G401.6 (cell line): ENCODE data around the gene PHETA1.

ENCODE experiments used
- FAIRE-seq: peaks from 2 replicates; lab custom pipeline; 2012; peaks lifted over from hg19 to GRCh38; lab: Jason Lieb, UNC

Gene PHETA1

GRCh38 chr12:111368788-111369495 is at the start of gene PHETA1:
TSS of gene PHETA1 (minus strand) at chr12:111369095. CDS start at chr12:111363427, 5,668 bp downstream.
- peak; percentile 72 for FAIRE-seq

- FAIRE-seq: no peak
Observed at GRCh38 chr12:111418594-111418880, 49.6 kb upstream of the PHETA1 start.

- no peak for FAIRE-seq
Observed at GRCh38 chr12:111417784-111418593, 49.1 kb upstream of the PHETA1 start.

- FAIRE-seq: no peak
Observed at GRCh38 chr12:111417290-111417689, 48.4 kb upstream of the PHETA1 start.

- no peak for FAIRE-seq
Observed at GRCh38 chr12:111414711-111415252, 45.9 kb upstream of the PHETA1 start.

- no peak for FAIRE-seq
Observed at GRCh38 chr12:111413442-111414086, 44.7 kb upstream of the PHETA1 start.

- FAIRE-seq: no peak
Observed at GRCh38 chr12:111412830-111413441, 44.0 kb upstream of the PHETA1 start.

- no peak for FAIRE-seq
Observed at GRCh38 chr12:111412007-111412829, 43.3 kb upstream of the PHETA1 start.

GRCh38 chr12:111411185-111411764 is 42.4 kb upstream of the PHETA1 start:
- no peak for FAIRE-seq

GRCh38 chr12:111410431-111411184 is 41.7 kb upstream of the PHETA1 start:
- FAIRE-seq: no peak

GRCh38 chr12:111409780-111410430 is 41.0 kb upstream of the PHETA1 start:
- no peak for FAIRE-seq

- FAIRE-seq: no peak
Observed at GRCh38 chr12:111409403-111409779, 40.5 kb upstream of the PHETA1 start.

- FAIRE-seq: no peak
Observed at GRCh38 chr12:111408686-111409402, 39.9 kb upstream of the PHETA1 start.

- FAIRE-seq: no peak
Observed at GRCh38 chr12:111408116-111408440, 39.2 kb upstream of the PHETA1 start.

GRCh38 chr12:111407377-111408115 is 38.7 kb upstream of the PHETA1 start:
- no peak for FAIRE-seq

GRCh38 chr12:111406474-111407376 is 37.8 kb upstream of the PHETA1 start:
- FAIRE-seq: no peak

GRCh38 chr12:111405859-111406473 is 37.1 kb upstream of the PHETA1 start, which contains the start of gene SH2B3:
TSS of gene SH2B3 (plus strand) at chr12:111405923. CDS start at chr12:111418146, 12,223 bp downstream.
- no peak for FAIRE-seq
